ENCODE results near the gene TINAGL1. TPM values are rescaled to one million over a fixed set of nuclear protein-coding genes. Genes with fewer than 3 reads are reported as not detected.

Gene TINAGL1
- total RNA-seq, 1 experiment from 2014 or later: 2.5 TPM

GRCh38 chr1:31600641-31601040 lies 24.3 kb downstream of the TINAGL1 start:
- TF ChIP-seq CTCF (conservative IDR thresholded peaks at IDR 0.05): no peak
- Histone ChIP-seq H4K91ac (ENCODE audit: insufficient read length, low read depth, low read length) (no peak overlapping the region), H3K9ac (ENCODE audit: extremely low read depth, insufficient read length, low read length) (no peak overlapping the region), H2BK20ac (ENCODE audit: low read depth, low read length, poor library complexity, severe bottlenecking) (no peak overlapping the region), H2BK5ac (ENCODE audit: insufficient read length, low read length) (no peak overlapping the region), H3K23me2 (ENCODE audit: insufficient read length, low read depth, low read length, poor library complexity, severe bottlenecking) (no peaks in the 10 kb centered on the region), H2AK5ac (ENCODE audit: insufficient read length, low read length) (no peak overlapping the region), H3K4me2 (ENCODE audit: insufficient read depth, insufficient read length, low read length) (no peak overlapping the region), H3K27ac (ENCODE audit: insufficient read length, low read depth, low read length) (no peak overlapping the region), H2BK120ac (ENCODE audit: low read depth, low read length, poor library complexity, severe bottlenecking) (no peak overlapping the region), H3K14ac (ENCODE audit: insufficient read depth, low read length) (no peak overlapping the region), H3K4me1 (ENCODE audit: insufficient read depth, low read length) (no peaks in the 10 kb centered on the region), H3K79me2 (ENCODE audit: insufficient read depth, low read length) (no peaks in the 10 kb centered on the region), H3K4ac (ENCODE audit: low read depth, low read length) (no peak overlapping the region), H3K18ac (ENCODE audit: insufficient read length, low read depth, low read length) (no peak overlapping the region), H2AFZ (ENCODE audit: low read length) (no peak overlapping the region), H2BK12ac (ENCODE audit: insufficient read length, low read depth, low read length) (no peak overlapping the region), H2BK15ac (ENCODE audit: low read depth, low read length) (no peak overlapping the region), H3K23ac (ENCODE audit: insufficient read length, low read depth, low read length) (no peak overlapping the region), H4K20me1 (ENCODE audit: control insufficient read depth, insufficient read depth, insufficient read length) (no peaks in the 10 kb centered on the region), H4K5ac (ENCODE audit: insufficient read length, low read depth, low read length) (no peak overlapping the region), H3K79me1 (ENCODE audit: insufficient read depth, low read depth, low read length, poor library complexity, severe bottlenecking) (no peaks in the 10 kb centered on the region), H4K8ac (replicated peaks; ENCODE audit: insufficient read length, low read depth, low read length) (no peak overlapping the region), H3T11ph (ENCODE audit: low read length) (no peak overlapping the region), H3K9me3 (ENCODE audit: control insufficient read depth, low read depth, low read length) (no peaks in the 10 kb centered on the region), H3K56ac (ENCODE audit: insufficient read length, low read depth, low read length) (no peak overlapping the region), H3K27me3 (ENCODE audit: insufficient read depth, low read length) (no peaks in the 10 kb centered on the region)
- no peak for DNase-seq
- no CpG with 5 or more reads among the region's 2 CpGs for WGBS (ENCODE audit: extremely low coverage, insufficient read length, low lambda C conversion rate)
- Mint-ChIP-seq H3K36me3 (ENCODE audit: insufficient read depth in 1 of 3, low read depth in 3 of 3) (no peaks in the 10 kb centered on the region), H3K4me1 (no peaks in the 10 kb centered on the region), H3K4me3 (no peak overlapping the region), H3K27me3 (ENCODE audit: low read depth) (peaks cover 9% of the 10 kb centered on the region), H3K9me3 (no peaks in the 10 kb centered on the region), H3K27ac (no peak overlapping the region)

All from H9 (cell line).